SK-N-SH (cell line): Measurements from ENCODE around the gene TNFAIP8L1. TPM values are rescaled to one million over a fixed set of nuclear protein-coding genes. Genes with fewer than 3 reads are reported as not detected.

Experiments
- CTCF ChIA-PET: fragments of 300-600, 350-600 bp; formaldehyde crosslinking; extraction: SDS; loops from one replicate; lab custom pipeline; 2021; lab: Yijun Ruan, JAX
- POLR2A ChIA-PET: fragments of 350-600 bp; sonication (Branson Sonifier 250); formaldehyde crosslinking; extraction: SDS; loops from one replicate; lab custom pipeline; 2020; ENCODE audit warnings: antibody characterized with exemption, inconsistent platforms; lab: Yijun Ruan, JAX
- DNase-seq: peaks from one replicate; pipeline ENCODE4 v3.0.0; 2012
- H2AFZ ChIP-seq: fragments of 200-600 bp; sonication (generic); 2 replicates; pipeline ENCODE4 v1.8.1; 2016; ENCODE audit warnings: antibody characterized with exemption, mild to moderate bottlenecking, low read depth
- H3F3A ChIP-seq: fragments of 200-600 bp; sonication (generic); replicated peaks from 2 replicates; pipeline ENCODE3; 2016; ENCODE audit warnings: antibody characterized with exemption, mild to moderate bottlenecking; ENCODE audit not compliant: insufficient read depth
- H3K27ac ChIP-seq, 2 experiments: fragments of 200-500 bp in 1 of 2; fragments of 200-600 bp in 1 of 2; sonication (Bioruptor generic) in 1 of 2; sonication (generic), shearing (Covaris generic) in 1 of 2; 2 replicates each; pipeline versions ENCODE4 v1.5.1 to v1.6.1; 2014 to 2016; ENCODE audit warnings: low read depth in 2 of 2, inconsistent platforms in 1 of 2, low read length in 1 of 2, mild to moderate bottlenecking in 1 of 2, mixed read lengths in 1 of 2
- H3K27me3 ChIP-seq: fragments of 200-600 bp; sonication (generic), shearing (Covaris generic); 2 replicates; pipeline ENCODE4 v1.6.1; 2016; ENCODE audit warnings: mixed run types; ENCODE audit not compliant: insufficient read depth
- H3K36me3 ChIP-seq, 2 experiments: fragments of 200-500 bp in 1 of 2; fragments of 200-600 bp in 1 of 2; sonication (Bioruptor generic) in 1 of 2; sonication (generic) in 1 of 2; replicated peaks in 1 of 2; 2 replicates each; pipeline versions ENCODE3 to v1.5.1; 2014 to 2016; ENCODE audit warnings: low read length in 1 of 2, mild to moderate bottlenecking in 1 of 2; ENCODE audit not compliant: insufficient read depth in 2 of 2, control insufficient read depth in 1 of 2
- H3K4me1 ChIP-seq, 2 experiments: fragments of 200-500 bp in 1 of 2; fragments of 200-600 bp in 1 of 2; sonication (Bioruptor generic) in 1 of 2; sonication (generic), shearing (Covaris generic) in 1 of 2; 2 replicates each; pipeline versions ENCODE4 v1.5.1 to v1.6.1; 2014 to 2016; ENCODE audit warnings: low read depth in 1 of 2, low read length in 1 of 2, mixed run types in 1 of 2; ENCODE audit not compliant: insufficient read depth in 2 of 2, control insufficient read depth in 1 of 2
- H3K4me2 ChIP-seq: fragments of 200-600 bp; sonication (generic), shearing (Covaris generic); 2 replicates; pipeline ENCODE4 v1.6.1; 2017; ENCODE audit warnings: mixed run types
- H3K4me3 ChIP-seq, 2 experiments: fragments of 200-500 bp in 1 of 2; fragments of 200-600 bp in 1 of 2; sonication (Bioruptor generic) in 1 of 2; sonication (generic), shearing (Covaris generic) in 1 of 2; 2 replicates each; pipeline versions ENCODE4 v1.5.1 to v1.8.1; 2014 to 2016; ENCODE audit warnings: low read depth in 2 of 2, inconsistent platforms in 1 of 2, low read length in 1 of 2, mild to moderate bottlenecking in 1 of 2, mixed read lengths in 1 of 2, moderate library complexity in 1 of 2
- H3K79me2 ChIP-seq: fragments of 200-600 bp; sonication (generic); 2 replicates; pipeline ENCODE4 v1.8.1; 2017; ENCODE audit warnings: mild to moderate bottlenecking; ENCODE audit not compliant: insufficient read depth
- H3K9ac ChIP-seq: fragments of 200-600 bp; sonication (generic); 2 replicates; pipeline ENCODE4 v1.6.1; 2017; ENCODE audit warnings: mixed run types
- H3K9me2 ChIP-seq: fragments of 200-600 bp; sonication (generic); 2 replicates; pipeline ENCODE4 v1.6.1; 2017; ENCODE audit warnings: mixed run types
- H3K9me3 ChIP-seq: fragments of 200-600 bp; sonication (generic); 2 replicates; pipeline ENCODE4 v1.6.1; 2017; ENCODE audit warnings: mixed run types, mild to moderate bottlenecking, moderate library complexity
- H4K20me1 ChIP-seq: fragments of 200-600 bp; sonication (generic); 2 replicates; pipeline ENCODE4 v1.6.1; 2017; ENCODE audit warnings: mild to moderate bottlenecking, mixed run types; ENCODE audit not compliant: insufficient read depth
- CHD2 ChIP-seq: fragments of 150-350 bp; IDR thresholded peaks from 2 replicates; pipeline ENCODE4 v1.6.1; 2018; ENCODE audit warnings: low read length; ENCODE audit not compliant: partially characterized antibody
- EP300 ChIP-seq, 2 experiments: IDR thresholded peaks; 2 replicates each; pipeline versions ENCODE4 v1.4.0 to v1.6.1; 2012; ENCODE audit warnings: borderline replicate concordance in 1 of 2, low read depth in 1 of 2, low read length in 1 of 2
- FOXJ3 ChIP-seq: sonication (generic); formaldehyde crosslinking; IDR thresholded peaks from 2 replicates; pipeline ENCODE4 v1.5.1; 2020; ENCODE audit warnings: mild to moderate bottlenecking, missing genetic modification reagents
- GABPA ChIP-seq: IDR thresholded peaks from 2 replicates; pipeline ENCODE4 v1.4.0; 2012; ENCODE audit warnings: low read depth, mild to moderate bottlenecking
- IRF3 ChIP-seq: fragments of 150-350 bp; IDR thresholded peaks from 2 replicates; pipeline ENCODE4 v1.6.1; 2016; ENCODE audit warnings: mild to moderate bottlenecking, low read depth, low read length
- RXRA ChIP-seq: IDR thresholded peaks from 2 replicates; pipeline ENCODE4 v1.4.0; 2012; ENCODE audit warnings: low read depth, mild to moderate bottlenecking, borderline replicate concordance
- SMC3 ChIP-seq: IDR thresholded peaks from 2 replicates; pipeline ENCODE4 v1.6.1; 2012; ENCODE audit warnings: low read depth, low read length, improper control_type of control experiment
- WGBS: methylation state at CpG from one replicate; pipeline ENCODE4 v1.1.6; 2017; ENCODE audit warnings: low lambda C conversion rate; 5-methylcytosine and 5-hydroxymethylcytosine counted together
- polyA plus RNA-seq, 3 experiments: library from polyadenylated mRNA; depleted of rRNA; stranded (reverse); fragments of >200 nt; gene quantifications; 2 replicates each; pipeline ENCODE4 v1.2.3, GENCODE V29; 2012

Gene TNFAIP8L1
- polyA plus RNA-seq, 1 of the 3 experiments (the other 2 are of a cell fraction), result 6.4 TPM

- no peaks in the 10 kb centered on the region for H3K4me1 ChIP-seq
- 94% methylated on average over 13 of the region's 13 CpGs for WGBS
- no peak overlapping the region for H2AFZ ChIP-seq
- DNase-seq, result no peak
- H3K9ac ChIP-seq, result no peak overlapping the region
- no peaks in the 10 kb centered on the region for H3K27me3 ChIP-seq
- H4K20me1 ChIP-seq, result 0 out of 2 replicates have a peak, but pooled peaks cover 3% of the 10 kb centered on the region
- peaks cover 6% of the 10 kb centered on the region; the same call in 1 of the 2 replicates for H3K79me2 ChIP-seq
- no peak overlapping the region for H3K4me3 ChIP-seq
- POLR2A ChIA-PET, result interaction anchor here (0.6 kb wide), 2 partner anchors 117 to 779 kb away, joined by 3 to 4 read pairs; no protein-coding TSS in a partner anchor
- H3K9me3 ChIP-seq, result no peaks in the 10 kb centered on the region
- CTCF ChIA-PET, result interaction anchor here (1.3 to 4.1 kb wide), 2 partner anchors 17 to 78 kb away, joined by 4 to 19 read pairs; no protein-coding TSS in a partner anchor
- H3K36me3 ChIP-seq, result peaks cover 6 to 25% of the 10 kb centered on the region in 2 experiments
- TF ChIP-seq RXRA, result no peak
- no peak for TF ChIP-seq IRF3
- H3K4me2 ChIP-seq, result no peak overlapping the region
- no peaks in the 10 kb centered on the region for H3K9me2 ChIP-seq
- no peak overlapping the region for H3K27ac ChIP-seq
- H3F3A ChIP-seq, result peaks cover 17% of the 10 kb centered on the region
Measured at GRCh38 chr19:4653793-4654436, 14.6 kb downstream of the TNFAIP8L1 start.

DNA sequence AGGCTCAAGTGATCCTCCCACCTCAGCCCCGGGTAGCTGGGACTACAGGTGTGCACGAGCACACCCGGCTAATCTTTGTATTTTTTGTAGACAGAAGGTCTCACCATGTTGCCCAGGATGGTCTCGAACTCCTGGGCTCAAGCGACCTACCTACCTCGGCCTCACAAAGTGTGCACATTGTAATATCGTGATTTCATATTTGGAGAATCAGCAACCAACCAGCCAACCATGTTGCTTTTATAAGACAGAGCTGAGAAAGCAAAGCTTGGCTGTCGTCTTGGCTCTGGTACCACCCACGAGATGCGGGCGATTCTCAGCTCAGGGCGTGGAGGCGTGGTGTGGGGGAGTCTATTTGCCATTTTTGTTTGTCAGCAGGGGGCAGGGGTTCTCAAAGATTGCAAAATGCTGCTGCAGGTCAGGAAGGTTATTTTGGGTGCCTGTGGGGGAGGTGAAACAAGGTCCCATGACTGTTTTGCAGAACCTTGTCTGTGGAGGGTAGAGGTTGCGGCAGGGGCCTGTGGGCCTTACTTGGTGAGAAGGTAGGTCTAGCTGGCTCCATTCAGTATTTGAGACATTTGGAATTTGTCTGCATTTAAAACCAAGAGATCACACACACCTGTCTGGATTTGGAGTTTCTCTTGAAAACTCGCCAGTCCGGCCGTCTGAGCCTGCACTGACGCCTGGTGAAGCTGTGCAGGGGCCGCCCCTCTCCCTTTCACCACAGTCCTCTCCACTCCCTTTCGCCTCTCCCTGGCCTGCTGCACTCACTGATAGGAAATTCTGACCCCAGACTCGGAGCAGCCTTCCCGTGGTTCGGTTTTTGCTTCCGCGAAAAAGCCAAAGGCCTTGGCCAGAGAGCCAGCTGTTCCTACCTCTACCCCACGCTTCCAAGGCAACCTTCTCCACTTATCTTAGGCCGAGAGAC, 15.4 kb downstream of the TNFAIP8L1 start:
- no peaks in the 10 kb centered on the region for H3K9me3 ChIP-seq
- no peaks in the 10 kb centered on the region for H3K79me2 ChIP-seq
- no peak overlapping the region for H3K4me2 ChIP-seq
- no peak overlapping the region for H2AFZ ChIP-seq
- WGBS, result 90% methylated on average over 22 of the region's 27 CpGs
- no peaks in the 10 kb centered on the region for H4K20me1 ChIP-seq
- peaks cover 9 to 28% of the 10 kb centered on the region in 2 experiments for H3K36me3 ChIP-seq
- TF ChIP-seq RXRA (no peak), IRF3 (no peak), EP300 (IDR thresholded peaks at IDR 0.05; ENCODE audit: borderline replicate concordance in 1 of 2, low read depth in 1 of 2, low read length in 1 of 2) (no peak), FOXJ3 (CRISPR knock-in tag) (no peak), SMC3 (no peak), CHD2 (no peak), GABPA (no peak)
- no peak overlapping the region for H3K4me3 ChIP-seq
- CTCF ChIA-PET, result interaction anchor here (1.1 to 4.1 kb wide), 3 partner anchors 18 to 88 kb away, joined by 3 to 19 read pairs (median 4); no protein-coding TSS in a partner anchor
- H3K9ac ChIP-seq, result no peak overlapping the region
- POLR2A ChIA-PET, result interaction anchor here (0.6 kb wide), 1 partner anchor 779 kb away, joined by 3 read pairs; no protein-coding TSS in a partner anchor
- no peaks in the 10 kb centered on the region for H3K4me1 ChIP-seq
- no peaks in the 10 kb centered on the region for H3K9me2 ChIP-seq
- no peaks in the 10 kb centered on the region for H3K27me3 ChIP-seq
- H3K27ac ChIP-seq, result no peak overlapping the region
- H3F3A ChIP-seq, result peaks cover 17% of the 10 kb centered on the region
- DNase-seq, result no peak
